ENCODE measurements around the gene ZSCAN25.

DNA sequence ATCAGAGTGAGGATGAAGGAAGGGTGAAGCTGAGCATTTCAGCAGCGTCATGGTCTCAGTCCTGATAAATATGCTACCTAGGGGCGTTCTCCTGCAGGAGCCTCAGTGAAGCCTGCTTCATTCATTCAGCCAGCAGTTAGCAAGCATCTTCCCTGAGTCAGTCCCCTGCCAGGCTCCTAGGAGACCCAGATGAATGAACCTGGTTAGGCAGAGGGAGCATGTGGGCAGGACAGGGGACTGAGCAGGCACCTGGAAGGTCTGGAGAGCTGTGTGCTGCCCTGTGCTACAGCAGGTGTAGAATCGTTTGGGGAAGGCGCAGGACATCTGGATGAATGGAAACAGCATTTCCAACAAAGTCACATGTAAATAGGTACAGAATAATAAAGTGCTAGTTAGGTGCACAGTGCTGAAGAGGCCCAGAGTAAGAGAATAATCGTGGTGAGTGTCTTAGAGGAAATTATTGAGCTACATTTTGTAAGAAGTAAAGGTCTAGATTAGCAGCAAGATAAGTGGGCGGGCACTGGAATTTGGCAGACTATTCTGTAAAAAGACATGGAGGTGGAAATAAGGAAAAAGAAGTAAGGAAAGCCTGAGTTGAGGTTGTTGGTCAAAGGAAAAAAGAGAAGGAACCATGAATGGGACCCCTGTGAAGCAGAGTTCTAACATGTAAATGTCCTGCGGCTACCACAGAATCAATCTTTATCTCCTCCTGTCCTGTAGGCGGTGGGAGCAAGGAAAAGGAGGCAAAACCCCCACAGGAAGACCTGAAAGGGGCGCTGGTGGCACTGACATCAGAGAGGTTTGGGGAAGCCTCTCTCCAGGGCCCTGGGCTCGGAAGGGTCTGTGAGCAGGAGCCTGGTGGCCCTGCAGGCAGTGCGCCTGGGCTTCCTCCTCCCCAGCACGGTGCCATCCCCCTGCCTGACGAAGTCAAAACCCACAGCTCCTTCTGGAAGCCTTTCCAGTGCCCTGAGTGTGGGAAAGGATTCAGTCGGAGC, 12.0 kb downstream of the ZSCAN25 start:
- TF ChIP-seq POLR2AphosphoS5 (IDR thresholded peaks at IDR 0.05) (no peak), EP300 (IDR thresholded peaks at IDR 0.05) (no peak)
- TF ChIP-seq, protein P1, sequence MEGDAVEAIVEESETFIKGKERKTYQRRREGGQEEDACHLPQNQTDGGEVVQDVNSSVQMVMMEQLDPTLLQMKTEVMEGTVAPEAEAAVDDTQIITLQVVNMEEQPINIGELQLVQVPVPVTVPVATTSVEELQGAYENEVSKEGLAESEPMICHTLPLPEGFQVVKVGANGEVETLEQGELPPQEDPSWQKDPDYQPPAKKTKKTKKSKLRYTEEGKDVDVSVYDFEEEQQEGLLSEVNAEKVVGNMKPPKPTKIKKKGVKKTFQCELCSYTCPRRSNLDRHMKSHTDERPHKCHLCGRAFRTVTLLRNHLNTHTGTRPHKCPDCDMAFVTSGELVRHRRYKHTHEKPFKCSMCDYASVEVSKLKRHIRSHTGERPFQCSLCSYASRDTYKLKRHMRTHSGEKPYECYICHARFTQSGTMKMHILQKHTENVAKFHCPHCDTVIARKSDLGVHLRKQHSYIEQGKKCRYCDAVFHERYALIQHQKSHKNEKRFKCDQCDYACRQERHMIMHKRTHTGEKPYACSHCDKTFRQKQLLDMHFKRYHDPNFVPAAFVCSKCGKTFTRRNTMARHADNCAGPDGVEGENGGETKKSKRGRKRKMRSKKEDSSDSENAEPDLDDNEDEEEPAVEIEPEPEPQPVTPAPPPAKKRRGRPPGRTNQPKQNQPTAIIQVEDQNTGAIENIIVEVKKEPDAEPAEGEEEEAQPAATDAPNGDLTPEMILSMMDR (IDR thresholded peaks at IDR 0.05) = no peak
